Measurements from ENCODE around the gene HDAC7.

- TF ChIP-seq POLR2AphosphoS5 (IDR thresholded peaks at IDR 0.05; ENCODE audit: low read depth, low read length): no peak
- no peak for TF ChIP-seq POLR2A (IDR thresholded peaks at IDR 0.05; ENCODE audit: low read depth, low read length)
- no peak for TF ChIP-seq TAF1 (IDR thresholded peaks at IDR 0.05; ENCODE audit: borderline replicate concordance, low read depth, low read length)
These were observed 61.2 kb downstream of the HDAC7 start for GRCh38 chr12:47758584-47758833.

Data from GM12892 (cell line).